ENCODE measurements around the gene ACVR2B.

ACVR2B gene

GRCh38 chr3:38446812-38447211 is 6.9 kb upstream of the ACVR2B start:
- TF ChIP-seq TEAD4 (IDR thresholded peaks at IDR 0.05): no peak
- TF ChIP-seq TAF1 (IDR thresholded peaks at IDR 0.05; ENCODE audit: low read depth): no peak
- no peak for TF ChIP-seq EGR1 (IDR thresholded peaks at IDR 0.05)
- no peak for TF ChIP-seq RAD21 (IDR thresholded peaks at IDR 0.05; ENCODE audit: low read depth)
- no peak for TF ChIP-seq FOXM1 (IDR thresholded peaks at IDR 0.05; ENCODE audit: borderline replicate concordance, low read depth)
- TF ChIP-seq REST (IDR thresholded peaks at IDR 0.05; ENCODE audit: low read depth): no peak
- TF ChIP-seq EP300 (IDR thresholded peaks at IDR 0.05; ENCODE audit: borderline replicate concordance): no peak

GRCh38 chr3:38450853-38451252 is 2.8 kb upstream of the ACVR2B start:
- TF ChIP-seq EP300 (IDR thresholded peaks at IDR 0.05; ENCODE audit: borderline replicate concordance) (no peak), MAX (IDR thresholded peaks at IDR 0.05) (no peak)

- no peak for TF ChIP-seq RAD21 (IDR thresholded peaks at IDR 0.05; ENCODE audit: low read depth)
- no peak for TF ChIP-seq EP300 (IDR thresholded peaks at IDR 0.05; ENCODE audit: borderline replicate concordance)
- no peak for TF ChIP-seq MAX (IDR thresholded peaks at IDR 0.05)
- no peak; the same call in 1 of the 2 replicates for TF ChIP-seq YY1 (IDR thresholded peaks at IDR 0.05; ENCODE audit: low read depth)
- TF ChIP-seq TEAD4 (IDR thresholded peaks at IDR 0.05): no peak
- TF ChIP-seq NFIC (IDR thresholded peaks at IDR 0.05): no peak
- TF ChIP-seq REST (IDR thresholded peaks at IDR 0.05; ENCODE audit: low read depth): no peak
These were observed 155 bp downstream of the ACVR2B start for GRCh38 chr3:38453913-38454177.

GRCh38 chr3:38454178-38454883 is 641 bp downstream of the ACVR2B start:
- TF ChIP-seq EGR1 (IDR thresholded peaks at IDR 0.05): no peak
- no peak for TF ChIP-seq FOXM1 (IDR thresholded peaks at IDR 0.05; ENCODE audit: borderline replicate concordance, low read depth)
- TF ChIP-seq YY1 (IDR thresholded peaks at IDR 0.05; ENCODE audit: low read depth): no peak
- no peak for TF ChIP-seq USF1 (IDR thresholded peaks at IDR 0.05)
- TF ChIP-seq EP300 (IDR thresholded peaks at IDR 0.05; ENCODE audit: borderline replicate concordance): no peak
- no peak for TF ChIP-seq MAX (IDR thresholded peaks at IDR 0.05)
- TF ChIP-seq ZBTB7A (IDR thresholded peaks at IDR 0.05; ENCODE audit: low read depth): no peak
- no peak for TF ChIP-seq NFIC (IDR thresholded peaks at IDR 0.05)
- TF ChIP-seq TAF1 (IDR thresholded peaks at IDR 0.05; ENCODE audit: low read depth): no peak
- TF ChIP-seq REST (IDR thresholded peaks at IDR 0.05; ENCODE audit: low read depth): no peak
- no peak for TF ChIP-seq TCF12 (IDR thresholded peaks at IDR 0.05; ENCODE audit: low read depth)

GRCh38 chr3:38454884-38455638 is 1.4 kb downstream of the ACVR2B start:
- TF ChIP-seq MAX (IDR thresholded peaks at IDR 0.05) (peak; percentile 87), ZBTB7A (IDR thresholded peaks at IDR 0.05; ENCODE audit: low read depth) (no peak), EP300 (IDR thresholded peaks at IDR 0.05; ENCODE audit: borderline replicate concordance) (no peak), TEAD4 (IDR thresholded peaks at IDR 0.05) (no peak), RAD21 (IDR thresholded peaks at IDR 0.05; ENCODE audit: low read depth) (no peak), TCF12 (IDR thresholded peaks at IDR 0.05; ENCODE audit: low read depth) (no peak), CREB1 (IDR thresholded peaks at IDR 0.05; ENCODE audit: low read depth) (no peak), CEBPB (IDR thresholded peaks at IDR 0.05) (no peak), YY1 (IDR thresholded peaks at IDR 0.05; ENCODE audit: low read depth) (no peak), USF1 (IDR thresholded peaks at IDR 0.05) (no peak), FOXM1 (IDR thresholded peaks at IDR 0.05; ENCODE audit: borderline replicate concordance, low read depth) (no peak), NFIC (IDR thresholded peaks at IDR 0.05) (no peak), EGR1 (IDR thresholded peaks at IDR 0.05) (peak; percentile 69), REST (IDR thresholded peaks at IDR 0.05; ENCODE audit: low read depth) (no peak), TAF1 (IDR thresholded peaks at IDR 0.05; ENCODE audit: low read depth) (peak; percentile 36; the same call in 1 of the 2 replicates)
